Fibroblast of lung (primary cell): ENCODE results near the gene EIF1AY. TPM values are rescaled to one million over a fixed set of nuclear protein-coding genes. Genes with fewer than 3 reads are reported as not detected.

Experiments used
- DNase-seq, 2 donors: peaks; one replicate each; pipeline versions ENCODE4 v3.0.0 to v3.0.0-alpha.2; 2010; ENCODE audit warnings: low read depth in 2 of 2
- H2AFZ ChIP-seq: 2 replicates; pipeline ENCODE4 v1.5.1; 2012; ENCODE audit warnings: low read length, control low read depth, inconsistent platforms
- H3K27ac ChIP-seq: 2 replicates; pipeline ENCODE4 v1.5.1; 2011; ENCODE audit warnings: low read length, control low read depth; ENCODE audit not compliant: insufficient read depth
- H3K27me3 ChIP-seq: 2 replicates; pipeline ENCODE4 v1.5.1; 2011; ENCODE audit warnings: mild to moderate bottlenecking, low read length; ENCODE audit not compliant: control insufficient read depth, insufficient read depth
- H3K36me3 ChIP-seq: 2 replicates; pipeline ENCODE4 v1.5.1; 2011; ENCODE audit warnings: low read length; ENCODE audit not compliant: control insufficient read depth, insufficient read depth
- H3K4me1 ChIP-seq: 2 replicates; pipeline ENCODE4 v1.5.1; 2011; ENCODE audit warnings: low read length; ENCODE audit not compliant: control insufficient read depth, insufficient read depth; ENCODE audit errors: extremely low read depth
- H3K4me2 ChIP-seq: 2 replicates; pipeline ENCODE4 v1.5.1; 2011; ENCODE audit warnings: low read length, control low read depth; ENCODE audit not compliant: insufficient read depth; ENCODE audit errors: extremely low read depth
- H3K4me3 ChIP-seq, 4 experiments: fragments of 200-600 bp in 1 of 4; sonication (generic) in 1 of 4; replicated peaks in 1 of 4; 2 replicates each; pipeline ENCODE4 v1.5.1; 2011 to 2016; ENCODE audit warnings: low read length in 4 of 4, low read depth in 3 of 4, mild to moderate bottlenecking in 3 of 4, control low read depth in 2 of 4, inconsistent platforms in 1 of 4, mixed read lengths in 1 of 4; ENCODE audit not compliant: insufficient read depth in 1 of 4; ENCODE audit errors: control extremely low read depth in 1 of 4
- H3K79me2 ChIP-seq: 2 replicates; pipeline ENCODE4 v1.5.1; 2012; ENCODE audit warnings: mild to moderate bottlenecking, low read length, inconsistent platforms; ENCODE audit not compliant: control insufficient read depth, insufficient read depth
- H3K9ac ChIP-seq: 2 replicates; pipeline ENCODE4 v1.5.1; 2011; ENCODE audit warnings: mild to moderate bottlenecking, low read length, control low read depth; ENCODE audit not compliant: insufficient read depth
- H3K9me3 ChIP-seq: 2 replicates; pipeline ENCODE4 v1.5.1; 2012; ENCODE audit warnings: low read depth, low read length; ENCODE audit not compliant: control insufficient read depth, insufficient read depth
- H4K20me1 ChIP-seq: 2 replicates; pipeline ENCODE4 v1.5.1; 2011; ENCODE audit warnings: low read length; ENCODE audit not compliant: control insufficient read depth, insufficient read depth; ENCODE audit errors: extremely low read depth
- CTCF ChIP-seq, 2 donors: IDR thresholded peaks in 1 of 2; conservative IDR thresholded peaks in 1 of 2; 1 replicate in 1 of 2; 2 replicates in 1 of 2; pipeline ENCODE4 v1.5.1; 2011 to 2012; ENCODE audit warnings: low read length in 2 of 2, control low read depth in 1 of 2, inconsistent platforms in 1 of 2, low read depth in 1 of 2, mild to moderate bottlenecking in 1 of 2
- EZH2 ChIP-seq: IDR thresholded peaks from 2 replicates; pipeline ENCODE4 v1.5.1; 2012; ENCODE audit warnings: low read length, control low read depth, mild to moderate bottlenecking; ENCODE audit errors: missing control alignments
- polyA plus RNA-seq, 2 donors: library from polyadenylated mRNA; depleted of rRNA in 1 of 2; stranded (reverse) in 1 of 2; unstranded in 1 of 2; fragments of >200 nt; gene quantifications; 2 replicates each; pipeline ENCODE4 v1.2.1, GENCODE V29; 2011 to 2012; ENCODE audit warnings: missing spikeins in 1 of 2
- total RNA-seq: library from RNA; depleted of rRNA; stranded (reverse); fragments of >200 nt; gene quantifications from 2 replicates; pipeline ENCODE4 v1.2.1, GENCODE V29; 2014

Gene EIF1AY
- total and polyA plus RNA-seq, 2 donors (not counting 1 experiment from before 2014, with no cell fraction given) = 25.0 TPM; not detected in 1

- H3K9ac ChIP-seq = no peak overlapping the region
- no peaks in the 10 kb centered on the region for H3K27me3 ChIP-seq
- no peaks in the 10 kb centered on the region for H4K20me1 ChIP-seq
- H3K36me3 ChIP-seq = no peaks in the 10 kb centered on the region
- no peak overlapping the region for H3K4me3 ChIP-seq
- DNase-seq = no peak
- H3K9me3 ChIP-seq = no peaks in the 10 kb centered on the region
- no peaks in the 10 kb centered on the region for H3K4me1 ChIP-seq
- H2AFZ ChIP-seq = no peak overlapping the region
- H3K79me2 ChIP-seq = no peaks in the 10 kb centered on the region
- no peak overlapping the region for H3K27ac ChIP-seq
- no peak overlapping the region for H3K4me2 ChIP-seq
- TF ChIP-seq EZH2 (no peak), CTCF (conservative IDR thresholded peaks at IDR 0.05 in 1 of 2, IDR thresholded peaks at IDR 0.05 in 1 of 2; ENCODE audit: low read depth in 1 of 2, low read length in 2 of 2) (no peak)
Observed at GRCh38 chrY:20538933-20539332, 36.6 kb upstream of the EIF1AY start.

DNA sequence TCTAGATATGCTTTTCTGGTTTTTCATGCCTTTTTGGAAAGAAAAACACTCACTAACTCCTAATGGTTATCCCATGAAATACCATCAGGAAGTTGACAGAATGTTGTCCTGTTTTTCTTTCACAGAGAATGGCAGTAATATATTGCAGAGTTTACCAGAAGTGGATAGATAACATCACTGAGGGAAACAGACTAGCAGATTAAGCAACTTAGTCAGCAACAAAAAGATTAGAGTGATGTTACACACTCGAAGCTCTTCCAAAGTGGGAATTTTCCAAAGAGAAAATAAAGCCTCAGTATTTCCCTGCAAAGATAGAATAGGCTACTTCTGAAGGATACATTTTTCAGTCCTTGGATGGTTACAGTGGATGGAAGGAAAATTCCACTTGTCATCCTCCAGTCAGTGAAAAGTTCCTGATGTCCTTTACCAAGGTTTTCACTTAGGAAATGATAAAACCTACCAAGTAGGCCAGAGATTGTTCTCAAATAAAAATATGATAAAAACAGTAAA is 31.1 kb upstream of the EIF1AY start:
- no peak for DNase-seq
- Histone ChIP-seq H3K27ac (no peak overlapping the region), H4K20me1 (no peaks in the 10 kb centered on the region), H3K4me1 (no peaks in the 10 kb centered on the region), H3K36me3 (no peaks in the 10 kb centered on the region), H3K9me3 (no peaks in the 10 kb centered on the region), H3K4me2 (no peak overlapping the region), H3K4me3 (no peak overlapping the region), H2AFZ (no peak overlapping the region), H3K9ac (no peak overlapping the region), H3K27me3 (no peaks in the 10 kb centered on the region), H3K79me2 (no peaks in the 10 kb centered on the region)
- no peak for TF ChIP-seq CTCF (conservative IDR thresholded peaks at IDR 0.05 in 1 of 2, IDR thresholded peaks at IDR 0.05 in 1 of 2; ENCODE audit: low read depth in 1 of 2, low read length in 2 of 2)

DNA sequence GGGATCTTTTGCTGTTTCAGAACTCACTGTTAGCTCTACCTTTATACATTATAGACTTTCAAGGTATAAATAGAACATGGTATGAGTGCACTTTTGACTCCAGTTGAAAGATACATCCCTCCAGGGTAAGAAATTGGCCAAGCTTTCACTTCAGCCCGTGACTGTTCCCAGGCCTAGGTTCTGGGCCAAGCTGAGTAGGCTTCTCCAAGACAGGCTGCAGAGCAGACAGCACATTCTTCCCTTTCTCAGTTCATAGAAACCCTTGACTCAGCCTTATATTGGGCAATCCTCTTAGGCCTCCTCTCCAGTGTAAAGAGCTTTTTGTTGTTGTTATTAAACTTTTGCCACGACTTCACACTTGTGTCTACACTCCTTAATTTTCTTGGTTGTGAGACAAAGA is 29.5 kb upstream of the EIF1AY start:
- no peak overlapping the region for H3K4me2 ChIP-seq
- no peak overlapping the region for H2AFZ ChIP-seq
- H3K79me2 ChIP-seq = no peaks in the 10 kb centered on the region
- H3K27me3 ChIP-seq = no peaks in the 10 kb centered on the region
- no peaks in the 10 kb centered on the region for H3K9me3 ChIP-seq
- no peaks in the 10 kb centered on the region for H3K36me3 ChIP-seq
- H3K4me1 ChIP-seq = no peaks in the 10 kb centered on the region
- no peak overlapping the region for H3K9ac ChIP-seq
- TF ChIP-seq CTCF (conservative IDR thresholded peaks at IDR 0.05 in 1 of 2, IDR thresholded peaks at IDR 0.05 in 1 of 2; ENCODE audit: low read depth in 1 of 2, low read length in 2 of 2) = no peak
- TF ChIP-seq EZH2 = no peak
- no peak overlapping the region for H3K27ac ChIP-seq
- no peaks in the 10 kb centered on the region for H4K20me1 ChIP-seq
- no peak for DNase-seq
- no peak overlapping the region for H3K4me3 ChIP-seq
